ENCODE results near the gene ZBTB22.

The ZBTB22 gene

GRCh38 chr6:33329058-33329457 is 11.5 kb upstream of the ZBTB22 start:
- DNase-seq = no peak

- peak; percentile 9 to 28 for DNase-seq
Observed at GRCh38 chr6:33324125-33324524, 6.6 kb upstream of the ZBTB22 start.

- DNase-seq = no peak
Observed at GRCh38 chr6:33323623-33323948, 6.0 kb upstream of the ZBTB22 start.

GRCh38 chr6:33321227-33321626 is 3.7 kb upstream of the ZBTB22 start:
- DNase-seq = no peak

- no peak for DNase-seq
Observed at GRCh38 chr6:33320315-33321181, 3.0 kb upstream of the ZBTB22 start.

GRCh38 chr6:33319939-33320314 is 2.4 kb upstream of the ZBTB22 start:
- DNase-seq = no peak

GRCh38 chr6:33318426-33319073 is 1.0 kb upstream of the ZBTB22 start:
- no peak for DNase-seq

GRCh38 chr6:33317419-33317668 is 200 bp downstream of the ZBTB22 start:
- peak; percentile 56 for DNase-seq

GRCh38 chr6:33316603-33317418 is 733 bp downstream of the ZBTB22 start:
- no peak for DNase-seq

- no peak for DNase-seq
Observed at GRCh38 chr6:33315793-33316602, 1.5 kb downstream of the ZBTB22 start.

GRCh38 chr6:33314943-33315792 is 2.4 kb downstream of the ZBTB22 start:
- no peak for DNase-seq

- DNase-seq = peak; percentile 50 to 51
Observed at GRCh38 chr6:33314515-33314942, 3.0 kb downstream of the ZBTB22 start.

- DNase-seq = peak; percentile 61 to 73
Observed at GRCh38 chr6:33313709-33314514, 3.6 kb downstream of the ZBTB22 start, which contains the start of gene TAPBP. Gene TAPBP, minus strand, starts transcription at chr6:33314078. Its CDS starts 37 bp downstream, at chr6:33314041.

- DNase-seq = peak; percentile 48 to 68
Observed at GRCh38 chr6:33313105-33313708, 4.3 kb downstream of the ZBTB22 start.

GRCh38 chr6:33312361-33313104 is 5.0 kb downstream of the ZBTB22 start:
- peak; percentile 68 to 69 for DNase-seq

- no peak for DNase-seq
Observed at GRCh38 chr6:33306356-33306755, 11.2 kb downstream of the ZBTB22 start.

- no peak for DNase-seq
Observed at GRCh38 chr6:33305052-33305451, 12.5 kb downstream of the ZBTB22 start.

GRCh38 chr6:33304216-33304615 is 13.3 kb downstream of the ZBTB22 start:
- no peak for DNase-seq

GRCh38 chr6:33301877-33302276 is 15.7 kb downstream of the ZBTB22 start:
- DNase-seq = no peak
